Loucy (cell line): ENCODE measurements around the gene AGBL4.

Source experiments
- H2AFZ ChIP-seq: fragments of 200-600 bp; sonication (generic); 2 replicates; pipeline ENCODE4 v1.6.0; 2016; ENCODE audit warnings: antibody characterized with exemption, mild to moderate bottlenecking, low read length, moderate library complexity
- H3F3A ChIP-seq: fragments of 200-600 bp; 2 replicates; pipeline ENCODE4 v1.6.0; 2016; ENCODE audit warnings: antibody characterized with exemption, low read depth, mild to moderate bottlenecking
- H3K27me3 ChIP-seq: fragments of 200-600 bp; sonication (generic); 2 replicates; pipeline ENCODE4 v1.6.1; 2014; ENCODE audit warnings: low read length, mild to moderate bottlenecking; ENCODE audit not compliant: insufficient read depth, poor library complexity, severe bottlenecking
- H3K36me3 ChIP-seq: fragments of 200-600 bp; sonication (generic); 2 replicates; pipeline ENCODE4 v1.6.1; 2016; ENCODE audit warnings: low read length; ENCODE audit not compliant: insufficient read depth
- H3K4me1 ChIP-seq: fragments of 200-600 bp; sonication (generic); 2 replicates; pipeline ENCODE4 v1.5.1; 2014; ENCODE audit warnings: low read length, mild to moderate bottlenecking; ENCODE audit not compliant: insufficient read depth, poor library complexity, severe bottlenecking
- H3K4me2 ChIP-seq: fragments of 200-600 bp; sonication (generic); 2 replicates; pipeline ENCODE4 v1.6.0; 2014; ENCODE audit warnings: antibody characterized with exemption, low read length, low read depth, mild to moderate bottlenecking; ENCODE audit not compliant: poor library complexity, severe bottlenecking
- H3K4me3 ChIP-seq: fragments of 200-600 bp; sonication (generic); 2 replicates; pipeline ENCODE4 v1.5.1; 2014; ENCODE audit warnings: low read length, mild to moderate bottlenecking, mixed read lengths; ENCODE audit not compliant: poor library complexity, severe bottlenecking
- H3K79me2 ChIP-seq: fragments of 200-600 bp; sonication (generic); 2 replicates; pipeline ENCODE4 v1.6.1; 2014; ENCODE audit warnings: low read length; ENCODE audit not compliant: insufficient read depth
- H3K9ac ChIP-seq: fragments of 200-600 bp; sonication (generic); 2 replicates; pipeline ENCODE4 v1.6.0; 2014; ENCODE audit warnings: mild to moderate bottlenecking, low read depth, low read length, moderate library complexity; ENCODE audit not compliant: poor library complexity, severe bottlenecking
- H3K9me2 ChIP-seq: fragments of 200-600 bp; sonication (generic); replicated peaks from 2 replicates; pipeline ENCODE4 v1.6.1; 2016; ENCODE audit warnings: low read depth, low read length, mixed read lengths
- H3K9me3 ChIP-seq: fragments of 200-600 bp; sonication (generic); 2 replicates; pipeline ENCODE4 v1.6.1; 2014; ENCODE audit warnings: mild to moderate bottlenecking, antibody characterized with exemption, low read length, low read depth; ENCODE audit not compliant: insufficient read depth
- H4K20me1 ChIP-seq: fragments of 200-600 bp; sonication (generic); 2 replicates; pipeline ENCODE4 v1.6.0; 2014; ENCODE audit warnings: antibody characterized with exemption, low read length, mild to moderate bottlenecking; ENCODE audit not compliant: insufficient read depth, poor library complexity, severe bottlenecking
- EZH2phosphoT487 ChIP-seq: fragments of 200-600 bp; IDR thresholded peaks from 2 replicates; pipeline ENCODE4 v1.6.1; 2018; ENCODE audit warnings: antibody characterized with exemption, mild to moderate bottlenecking, moderate library complexity, borderline replicate concordance
- TF ChIP-seq, protein P1 (sequence below): fragments of 200-600 bp; sonication (generic); conservative IDR thresholded peaks from 2 replicates; pipeline ENCODE4 v1.5.1; 2014; ENCODE audit warnings: mild to moderate bottlenecking, antibody characterized with exemption, low read length

Gene AGBL4

DNA sequence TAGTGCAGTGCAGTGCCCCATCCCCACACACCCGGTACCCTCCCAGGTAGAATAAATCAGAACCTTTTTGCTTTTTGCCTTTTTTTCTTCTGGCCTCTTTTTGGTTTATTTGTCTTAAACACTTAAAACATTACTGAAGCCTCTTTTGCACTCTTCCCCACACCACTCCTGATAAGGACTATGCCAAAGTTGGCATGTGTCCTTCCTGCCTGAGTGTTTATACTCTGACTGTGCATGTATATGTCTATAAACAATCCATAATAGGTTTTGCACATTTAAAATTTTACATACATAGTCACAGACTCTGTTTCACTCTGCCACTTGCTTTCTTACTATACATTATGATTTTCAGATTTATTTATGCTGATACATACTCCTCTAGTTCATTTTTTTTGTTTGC is 1306.7 kb downstream of the AGBL4 start:
- Histone ChIP-seq H3K4me3 (no peak overlapping the region), H4K20me1 (no peaks in the 10 kb centered on the region), H3K79me2 (no peaks in the 10 kb centered on the region), H2AFZ (no peak overlapping the region), H3K9ac (no peak overlapping the region), H3K9me3 (no peaks in the 10 kb centered on the region), H3K4me2 (no peak overlapping the region), H3K4me1 (no peaks in the 10 kb centered on the region), H3K27me3 (no peaks in the 10 kb centered on the region), H3K36me3 (no peaks in the 10 kb centered on the region), H3F3A (no peaks in the 10 kb centered on the region), H3K9me2 (no peaks in the 10 kb centered on the region)
- TF ChIP-seq, protein P1, sequence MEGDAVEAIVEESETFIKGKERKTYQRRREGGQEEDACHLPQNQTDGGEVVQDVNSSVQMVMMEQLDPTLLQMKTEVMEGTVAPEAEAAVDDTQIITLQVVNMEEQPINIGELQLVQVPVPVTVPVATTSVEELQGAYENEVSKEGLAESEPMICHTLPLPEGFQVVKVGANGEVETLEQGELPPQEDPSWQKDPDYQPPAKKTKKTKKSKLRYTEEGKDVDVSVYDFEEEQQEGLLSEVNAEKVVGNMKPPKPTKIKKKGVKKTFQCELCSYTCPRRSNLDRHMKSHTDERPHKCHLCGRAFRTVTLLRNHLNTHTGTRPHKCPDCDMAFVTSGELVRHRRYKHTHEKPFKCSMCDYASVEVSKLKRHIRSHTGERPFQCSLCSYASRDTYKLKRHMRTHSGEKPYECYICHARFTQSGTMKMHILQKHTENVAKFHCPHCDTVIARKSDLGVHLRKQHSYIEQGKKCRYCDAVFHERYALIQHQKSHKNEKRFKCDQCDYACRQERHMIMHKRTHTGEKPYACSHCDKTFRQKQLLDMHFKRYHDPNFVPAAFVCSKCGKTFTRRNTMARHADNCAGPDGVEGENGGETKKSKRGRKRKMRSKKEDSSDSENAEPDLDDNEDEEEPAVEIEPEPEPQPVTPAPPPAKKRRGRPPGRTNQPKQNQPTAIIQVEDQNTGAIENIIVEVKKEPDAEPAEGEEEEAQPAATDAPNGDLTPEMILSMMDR = no peak
- TF ChIP-seq EZH2phosphoT487 = no peak

- no peak overlapping the region for H3K4me3 ChIP-seq
- no peaks in the 10 kb centered on the region for H3K4me1 ChIP-seq
- TF ChIP-seq EZH2phosphoT487 = no peak
- TF ChIP-seq, protein P1 = no peak
- no peak overlapping the region for H3K9ac ChIP-seq
- no peaks in the 10 kb centered on the region for H4K20me1 ChIP-seq
- H3K9me3 ChIP-seq = no peaks in the 10 kb centered on the region
- H3K27me3 ChIP-seq = no peaks in the 10 kb centered on the region
- no peaks in the 10 kb centered on the region for H3F3A ChIP-seq
- H3K4me2 ChIP-seq = no peak overlapping the region
- H3K36me3 ChIP-seq = no peaks in the 10 kb centered on the region
- no peaks in the 10 kb centered on the region for H3K9me2 ChIP-seq
- H3K79me2 ChIP-seq = no peaks in the 10 kb centered on the region
- H2AFZ ChIP-seq = no peak overlapping the region
These were observed 1307.8 kb downstream of the AGBL4 start for GRCh38 chr1:48715921-48716320.

GRCh38 chr1:48710915-48711314 is 1312.8 kb downstream of the AGBL4 start:
- Histone ChIP-seq H3K79me2 (no peaks in the 10 kb centered on the region), H3K36me3 (no peaks in the 10 kb centered on the region), H3K4me2 (no peak overlapping the region), H3F3A (no peaks in the 10 kb centered on the region), H3K9ac (no peak overlapping the region), H3K4me3 (no peak overlapping the region), H2AFZ (no peak overlapping the region), H3K9me2 (no peaks in the 10 kb centered on the region), H3K9me3 (no peaks in the 10 kb centered on the region), H3K27me3 (no peaks in the 10 kb centered on the region), H3K4me1 (no peaks in the 10 kb centered on the region), H4K20me1 (no peaks in the 10 kb centered on the region)
- TF ChIP-seq EZH2phosphoT487 = no peak
- TF ChIP-seq, protein P1 = no peak
